Upper lobe of left lung (tissue), 6 donors: Measurements from ENCODE around the gene ZNF467. TPM values are rescaled to one million over a fixed set of nuclear protein-coding genes. Genes with fewer than 3 reads are reported as not detected.

Experiments used
- ATAC-seq, 2 donors: fragments of 200-7000 bp; cut with Tn5 transposase; one replicate each; pipeline ENCODE4 v1.9.1; 2022; ENCODE audit warnings: mild to moderate bottlenecking in 2 of 2, moderate library complexity in 2 of 2; ENCODE audit not compliant: low FRiP score in 2 of 2
- DNase-seq, 2 donors: peaks; one replicate each; pipeline ENCODE4 v3.0.0-alpha.2; 2019 to 2020
- H3K27ac ChIP-seq, 4 donors: fragments of 200-600 bp; sonication (generic); one replicate each; pipeline ENCODE4 v1.5.1; 2016 to 2019
- H3K27me3 ChIP-seq, 4 donors: fragments of 200-600 bp; sonication (generic); one replicate each; pipeline ENCODE4 v1.5.1; 2017 to 2019
- H3K36me3 ChIP-seq, 4 donors: fragments of 200-600 bp; sonication (generic); one replicate each; pipeline ENCODE4 v1.5.1; 2016 to 2019
- H3K4me1 ChIP-seq, 4 donors: fragments of 200-600 bp; sonication (generic); one replicate each; pipeline ENCODE4 v1.5.1; 2018 to 2019
- H3K4me3 ChIP-seq, 4 donors: fragments of 200-600 bp; sonication (generic); one replicate each; pipeline ENCODE4 v1.5.1; 2017 to 2019; ENCODE audit warnings: mild to moderate bottlenecking in 2 of 4, moderate library complexity in 1 of 4
- H3K9me3 ChIP-seq, 4 donors: fragments of 200-600 bp; sonication (generic); one replicate each; pipeline ENCODE4 v1.5.1; 2018 to 2019
- EP300 ChIP-seq, 4 donors: sonication (generic); formaldehyde crosslinking; IDR thresholded peaks; one replicate each; pipeline ENCODE4 v1.5.1; 2017; ENCODE audit warnings: antibody characterized with exemption in 4 of 4, control low read depth in 2 of 4
- POLR2A ChIP-seq, 4 donors: fragments of 450-650 bp; IDR thresholded peaks; one replicate each; pipeline ENCODE4 v1.5.1; 2016 to 2017; ENCODE audit warnings: antibody characterized with exemption in 4 of 4, mild to moderate bottlenecking in 2 of 4
- POLR2AphosphoS5 ChIP-seq, 2 donors: sonication (generic); formaldehyde crosslinking; IDR thresholded peaks; one replicate each; pipeline ENCODE4 v1.5.1; 2017; ENCODE audit warnings: antibody characterized with exemption in 2 of 2
- WGBS, 2 donors: methylation state at CpG; one replicate each; pipeline ENCODE4 v1.1.5; 2017 to 2018; 5-methylcytosine and 5-hydroxymethylcytosine counted together
- total RNA-seq, 6 donors: library from RNA; depleted of rRNA in 4 of 6; stranded (reverse); fragments of >200 nt in 4 of 6; gene quantifications; one replicate each; pipeline versions ENCODE4 v1.1.0 to v1.2.1, GENCODE V29; 2016 to 2021
- TF ChIP-seq, protein P1 (sequence below), 6 experiments: fragments of 450-650 bp in 4 of 6; fragments of 200-600 bp in 2 of 6; sonication (generic) in 2 of 6; IDR thresholded peaks; one replicate each; pipeline ENCODE4 v1.5.1; 2016 to 2019; ENCODE audit warnings: antibody characterized with exemption in 6 of 6
- donor health status: DM: no; HTN: no; CAD: no; lungs with moderate emphysema.
- donor health status: DM: no; HTN: yes; CAD: no; lungs with severe emphysema.

Gene ZNF467
- total RNA-seq, 6 donors from 2014 or later, result 8.2 to 41.2 (median 17.4) TPM

DNA sequence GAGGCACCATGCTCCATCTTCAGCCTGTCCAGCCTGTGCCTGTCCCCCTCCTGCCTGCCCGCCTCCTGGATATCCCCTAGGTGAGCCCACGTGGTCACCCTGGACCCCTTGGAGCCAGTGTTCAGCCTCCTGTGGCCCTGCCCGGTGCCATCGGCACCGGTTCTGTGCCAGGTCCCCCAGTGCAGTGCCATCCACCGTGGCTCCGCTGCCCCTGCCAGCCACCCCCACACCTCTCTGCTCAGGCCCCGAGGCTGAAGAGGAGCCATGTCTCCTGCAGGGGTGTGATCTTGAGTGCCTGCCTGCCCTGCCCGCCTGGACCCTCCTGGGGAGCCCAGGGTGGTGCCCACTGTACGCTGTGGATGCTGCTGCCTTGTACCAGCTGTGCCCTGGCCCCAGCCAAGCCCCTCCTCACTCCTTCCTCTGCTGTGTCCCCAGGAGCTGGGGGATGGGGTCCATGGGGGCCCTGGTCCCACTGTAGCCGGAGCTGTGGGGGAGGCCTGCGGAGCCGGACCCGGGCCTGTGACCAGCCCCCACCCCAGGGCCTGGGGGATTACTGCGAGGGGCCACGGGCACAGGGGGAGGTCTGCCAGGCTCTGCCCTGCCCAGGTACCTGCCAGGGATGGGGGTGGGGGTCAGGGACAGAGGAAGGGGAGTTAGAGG lies 38.6 kb upstream of the ZNF467 start:
- Histone ChIP-seq H3K4me3 (no peak overlapping the region), H3K27me3 (no peaks in the 10 kb centered on the region), H3K36me3 (no peaks in the 10 kb centered on the region), H3K4me1 (no peaks in the 10 kb centered on the region), H3K27ac (no peak overlapping the region), H3K9me3 (no peaks in the 10 kb centered on the region)
- ATAC-seq, result no peak
- DNase-seq, result peak in 1 of 2 donors; percentile 64
- 90 to 95% methylated on average over 7 to 15 of the region's 16 CpGs for WGBS, 2 donors
- TF ChIP-seq, protein P1, sequence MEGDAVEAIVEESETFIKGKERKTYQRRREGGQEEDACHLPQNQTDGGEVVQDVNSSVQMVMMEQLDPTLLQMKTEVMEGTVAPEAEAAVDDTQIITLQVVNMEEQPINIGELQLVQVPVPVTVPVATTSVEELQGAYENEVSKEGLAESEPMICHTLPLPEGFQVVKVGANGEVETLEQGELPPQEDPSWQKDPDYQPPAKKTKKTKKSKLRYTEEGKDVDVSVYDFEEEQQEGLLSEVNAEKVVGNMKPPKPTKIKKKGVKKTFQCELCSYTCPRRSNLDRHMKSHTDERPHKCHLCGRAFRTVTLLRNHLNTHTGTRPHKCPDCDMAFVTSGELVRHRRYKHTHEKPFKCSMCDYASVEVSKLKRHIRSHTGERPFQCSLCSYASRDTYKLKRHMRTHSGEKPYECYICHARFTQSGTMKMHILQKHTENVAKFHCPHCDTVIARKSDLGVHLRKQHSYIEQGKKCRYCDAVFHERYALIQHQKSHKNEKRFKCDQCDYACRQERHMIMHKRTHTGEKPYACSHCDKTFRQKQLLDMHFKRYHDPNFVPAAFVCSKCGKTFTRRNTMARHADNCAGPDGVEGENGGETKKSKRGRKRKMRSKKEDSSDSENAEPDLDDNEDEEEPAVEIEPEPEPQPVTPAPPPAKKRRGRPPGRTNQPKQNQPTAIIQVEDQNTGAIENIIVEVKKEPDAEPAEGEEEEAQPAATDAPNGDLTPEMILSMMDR (IDR thresholded peaks at IDR 0.05), result no peak
- TF ChIP-seq EP300 (IDR thresholded peaks at IDR 0.05) (no peak), POLR2A (IDR thresholded peaks at IDR 0.05) (no peak), POLR2AphosphoS5 (IDR thresholded peaks at IDR 0.05) (no peak)

DNA sequence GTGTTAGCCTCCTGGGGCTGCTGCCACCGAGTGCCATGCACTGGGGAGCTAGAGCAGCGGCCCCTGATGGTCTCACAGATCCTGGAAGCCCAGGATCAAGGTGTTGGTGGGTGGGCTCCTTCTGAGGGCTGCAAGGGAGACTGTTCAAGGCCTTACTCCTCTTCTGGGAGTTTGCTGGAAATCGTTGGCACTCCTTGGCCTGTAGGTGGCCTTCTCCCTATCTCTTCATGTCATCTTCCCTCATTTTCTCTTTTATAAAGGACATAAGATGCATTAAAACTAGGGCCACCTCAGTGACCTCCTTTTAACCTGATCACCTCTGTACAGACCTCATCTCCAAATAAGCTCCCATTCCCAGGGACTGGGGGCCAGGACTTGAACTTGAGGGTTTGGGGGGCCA lies 37.8 kb upstream of the ZNF467 start:
- DNase-seq (no peak), ATAC-seq (no peak)
- TF ChIP-seq POLR2A (IDR thresholded peaks at IDR 0.05) (no peak), POLR2AphosphoS5 (IDR thresholded peaks at IDR 0.05) (no peak), EP300 (IDR thresholded peaks at IDR 0.05) (no peak)
- TF ChIP-seq, protein P1 (IDR thresholded peaks at IDR 0.05), result no peak
- Histone ChIP-seq H3K36me3 (no peaks in the 10 kb centered on the region), H3K27me3 (no peaks in the 10 kb centered on the region), H3K4me3 (no peak overlapping the region), H3K27ac (no peak overlapping the region), H3K4me1 (no peaks in the 10 kb centered on the region), H3K9me3 (no peaks in the 10 kb centered on the region)
- WGBS, 2 donors, result 53 to 57% methylated on average over 2 to 3 of the region's 3 CpGs

DNA sequence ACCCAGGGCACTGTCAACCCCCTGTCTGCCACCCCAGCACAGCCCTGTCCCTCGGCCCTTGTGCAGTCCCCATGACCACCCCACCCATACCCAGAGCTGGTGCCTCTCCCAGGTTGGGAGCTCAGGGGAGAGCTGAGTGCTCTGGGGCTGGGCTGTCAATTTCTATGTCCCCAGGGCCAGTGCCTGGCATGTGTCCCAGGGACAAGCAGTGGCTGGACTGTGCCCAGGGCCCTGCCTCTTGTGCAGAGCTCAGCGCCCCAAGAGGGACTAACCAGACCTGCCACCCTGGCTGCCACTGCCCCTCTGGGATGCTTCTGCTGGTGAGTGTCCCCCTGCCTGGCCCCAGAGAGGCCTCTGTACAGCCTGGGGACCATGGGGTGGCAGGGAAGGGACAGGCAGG lies 35.8 kb upstream of the ZNF467 start:
- DNase-seq (peak in 1 of 2 donors; percentile 47), ATAC-seq (no peak)
- no peaks in the 10 kb centered on the region for H3K9me3 ChIP-seq
- no peak overlapping the region for H3K4me3 ChIP-seq
- no peak for TF ChIP-seq POLR2A (IDR thresholded peaks at IDR 0.05)
- TF ChIP-seq, protein P1 (IDR thresholded peaks at IDR 0.05), result no peak
- H3K36me3 ChIP-seq, result no peaks in the 10 kb centered on the region
- no peak overlapping the region for H3K27ac ChIP-seq
- no peaks in the 10 kb centered on the region for H3K27me3 ChIP-seq
- 40% methylated on average over 1 of the region's 2 CpGs; no CpG with 5 or more reads in 1 of the 2 donors for WGBS, 2 donors
- no peaks in the 10 kb centered on the region for H3K4me1 ChIP-seq

DNA sequence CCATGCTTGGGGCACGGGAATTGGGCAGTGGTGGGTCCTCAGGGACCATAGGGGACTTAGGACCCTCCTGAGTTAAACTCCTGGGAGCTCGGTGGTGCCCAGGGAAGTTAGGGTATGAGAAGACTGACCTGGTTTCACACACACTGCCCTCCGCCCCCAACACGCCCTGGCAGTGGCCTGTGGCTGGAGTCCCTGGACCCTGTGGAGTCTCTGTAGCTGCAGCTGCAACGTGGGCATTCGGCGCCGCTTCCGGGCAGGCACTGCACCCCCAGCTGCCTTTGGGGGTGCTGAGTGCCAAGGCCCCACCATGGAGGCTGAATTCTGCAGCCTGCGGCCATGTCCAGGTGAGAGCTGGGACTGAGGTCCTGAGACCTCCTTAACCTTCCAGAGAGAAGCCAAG lies 34.9 kb upstream of the ZNF467 start:
- peak in 1 of 2 donors; percentile 60 for DNase-seq
- no peak for ATAC-seq
- Histone ChIP-seq H3K4me3 (no peak overlapping the region), H3K27ac (no peak overlapping the region), H3K27me3 (no peaks in the 10 kb centered on the region), H3K36me3 (no peaks in the 10 kb centered on the region), H3K4me1 (no peaks in the 10 kb centered on the region), H3K9me3 (no peaks in the 10 kb centered on the region)
- no peak for TF ChIP-seq POLR2AphosphoS5 (IDR thresholded peaks at IDR 0.05)
- TF ChIP-seq, protein P1 (IDR thresholded peaks at IDR 0.05), result no peak
- TF ChIP-seq POLR2A (IDR thresholded peaks at IDR 0.05), result no peak
- no peak for TF ChIP-seq EP300 (IDR thresholded peaks at IDR 0.05)
- 43 to 93% methylated on average over 1 to 10 of the region's 10 CpGs for WGBS, 2 donors

DNA sequence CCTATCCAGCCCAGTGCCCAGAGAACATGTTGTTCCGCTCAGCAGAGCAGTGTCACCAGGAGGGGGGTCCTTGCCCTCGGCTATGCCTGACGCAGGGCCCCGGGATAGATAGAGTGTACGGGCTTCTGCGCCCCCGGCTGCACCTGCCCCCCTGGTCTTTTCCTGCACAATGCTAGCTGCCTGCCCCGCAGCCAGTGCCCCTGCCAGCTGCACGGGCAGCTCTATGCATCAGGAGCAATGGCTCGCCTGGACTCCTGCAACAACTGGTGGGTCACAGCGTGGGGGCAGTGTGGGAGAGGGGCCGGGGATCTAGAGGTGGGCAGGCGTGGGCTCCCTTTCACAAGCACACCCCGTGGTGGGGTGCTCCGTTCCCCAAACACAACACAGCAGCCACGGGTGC lies 33.3 kb upstream of the ZNF467 start:
- ATAC-seq, result no peak
- Histone ChIP-seq H3K4me3 (no peak overlapping the region), H3K9me3 (no peaks in the 10 kb centered on the region), H3K27ac (no peak overlapping the region), H3K36me3 (no peaks in the 10 kb centered on the region), H3K27me3 (no peaks in the 10 kb centered on the region), H3K4me1 (no peaks in the 10 kb centered on the region)
- WGBS, 2 donors, result 84 to 86% methylated on average over 13 to 16 of the region's 16 CpGs
- DNase-seq, result peak in 1 of 2 donors; percentile 69
- TF ChIP-seq EP300 (IDR thresholded peaks at IDR 0.05) (no peak), POLR2A (IDR thresholded peaks at IDR 0.05) (no peak), POLR2AphosphoS5 (IDR thresholded peaks at IDR 0.05) (no peak)
- TF ChIP-seq, protein P1 (IDR thresholded peaks at IDR 0.05), result no peak
